SK-N-SH (cell line): Measurements from ENCODE around the gene POU3F3. TPM values are rescaled to one million over a fixed set of nuclear protein-coding genes. Genes with fewer than 3 reads are reported as not detected.
A peak's percentile ranks its signal among the peaks of the same experiment; 100 is the strongest.

Source experiments
- CTCF ChIA-PET: fragments of 300-600, 350-600 bp; formaldehyde crosslinking; extraction: SDS; loops from one replicate; lab custom pipeline; 2021; lab: Yijun Ruan, JAX
- POLR2A ChIA-PET: fragments of 350-600 bp; sonication (Branson Sonifier 250); formaldehyde crosslinking; extraction: SDS; loops from one replicate; lab custom pipeline; 2020; ENCODE audit warnings: antibody characterized with exemption, inconsistent platforms; lab: Yijun Ruan, JAX
- DNase-seq: peaks from one replicate; pipeline ENCODE4 v3.0.0; 2012
- H2AFZ ChIP-seq: fragments of 200-600 bp; sonication (generic); 2 replicates; pipeline ENCODE4 v1.8.1; 2016; ENCODE audit warnings: antibody characterized with exemption, mild to moderate bottlenecking, low read depth
- H3F3A ChIP-seq: fragments of 200-600 bp; sonication (generic); replicated peaks from 2 replicates; pipeline ENCODE3; 2016; ENCODE audit warnings: antibody characterized with exemption, mild to moderate bottlenecking; ENCODE audit not compliant: insufficient read depth
- H3K27ac ChIP-seq, 2 experiments: fragments of 200-500 bp in 1 of 2; fragments of 200-600 bp in 1 of 2; sonication (Bioruptor generic) in 1 of 2; sonication (generic), shearing (Covaris generic) in 1 of 2; 2 replicates each; pipeline versions ENCODE4 v1.5.1 to v1.6.1; 2014 to 2016; ENCODE audit warnings: low read depth in 2 of 2, inconsistent platforms in 1 of 2, low read length in 1 of 2, mild to moderate bottlenecking in 1 of 2, mixed read lengths in 1 of 2
- H3K27me3 ChIP-seq: fragments of 200-600 bp; sonication (generic), shearing (Covaris generic); 2 replicates; pipeline ENCODE4 v1.6.1; 2016; ENCODE audit warnings: mixed run types; ENCODE audit not compliant: insufficient read depth
- H3K36me3 ChIP-seq, 2 experiments: fragments of 200-500 bp in 1 of 2; fragments of 200-600 bp in 1 of 2; sonication (Bioruptor generic) in 1 of 2; sonication (generic) in 1 of 2; replicated peaks in 1 of 2; 2 replicates each; pipeline versions ENCODE3 to v1.5.1; 2014 to 2016; ENCODE audit warnings: low read length in 1 of 2, mild to moderate bottlenecking in 1 of 2; ENCODE audit not compliant: insufficient read depth in 2 of 2, control insufficient read depth in 1 of 2
- H3K4me1 ChIP-seq, 2 experiments: fragments of 200-500 bp in 1 of 2; fragments of 200-600 bp in 1 of 2; sonication (Bioruptor generic) in 1 of 2; sonication (generic), shearing (Covaris generic) in 1 of 2; 2 replicates each; pipeline versions ENCODE4 v1.5.1 to v1.6.1; 2014 to 2016; ENCODE audit warnings: low read depth in 1 of 2, low read length in 1 of 2, mixed run types in 1 of 2; ENCODE audit not compliant: insufficient read depth in 2 of 2, control insufficient read depth in 1 of 2
- H3K4me2 ChIP-seq: fragments of 200-600 bp; sonication (generic), shearing (Covaris generic); 2 replicates; pipeline ENCODE4 v1.6.1; 2017; ENCODE audit warnings: mixed run types
- H3K4me3 ChIP-seq, 2 experiments: fragments of 200-500 bp in 1 of 2; fragments of 200-600 bp in 1 of 2; sonication (Bioruptor generic) in 1 of 2; sonication (generic), shearing (Covaris generic) in 1 of 2; 2 replicates each; pipeline versions ENCODE4 v1.5.1 to v1.8.1; 2014 to 2016; ENCODE audit warnings: low read depth in 2 of 2, inconsistent platforms in 1 of 2, low read length in 1 of 2, mild to moderate bottlenecking in 1 of 2, mixed read lengths in 1 of 2, moderate library complexity in 1 of 2
- H3K79me2 ChIP-seq: fragments of 200-600 bp; sonication (generic); 2 replicates; pipeline ENCODE4 v1.8.1; 2017; ENCODE audit warnings: mild to moderate bottlenecking; ENCODE audit not compliant: insufficient read depth
- H3K9ac ChIP-seq: fragments of 200-600 bp; sonication (generic); 2 replicates; pipeline ENCODE4 v1.6.1; 2017; ENCODE audit warnings: mixed run types
- H3K9me2 ChIP-seq: fragments of 200-600 bp; sonication (generic); 2 replicates; pipeline ENCODE4 v1.6.1; 2017; ENCODE audit warnings: mixed run types
- H3K9me3 ChIP-seq: fragments of 200-600 bp; sonication (generic); 2 replicates; pipeline ENCODE4 v1.6.1; 2017; ENCODE audit warnings: mixed run types, mild to moderate bottlenecking, moderate library complexity
- H4K20me1 ChIP-seq: fragments of 200-600 bp; sonication (generic); 2 replicates; pipeline ENCODE4 v1.6.1; 2017; ENCODE audit warnings: mild to moderate bottlenecking, mixed run types; ENCODE audit not compliant: insufficient read depth
- ELF1 ChIP-seq: IDR thresholded peaks from 2 replicates; pipeline ENCODE4 v1.4.0; 2012
- FOSL2 ChIP-seq: IDR thresholded peaks from 2 replicates; pipeline ENCODE4 v1.4.0; 2012; ENCODE audit warnings: low read depth, mild to moderate bottlenecking, moderate library complexity, borderline replicate concordance
- FOXJ3 ChIP-seq: sonication (generic); formaldehyde crosslinking; IDR thresholded peaks from 2 replicates; pipeline ENCODE4 v1.5.1; 2020; ENCODE audit warnings: mild to moderate bottlenecking, missing genetic modification reagents
- GATA2 ChIP-seq: sonication (generic); formaldehyde crosslinking; IDR thresholded peaks from 2 replicates; pipeline ENCODE4 v1.5.0; 2020; ENCODE audit warnings: mild to moderate bottlenecking, missing genetic modification reagents
- IRF3 ChIP-seq: fragments of 150-350 bp; IDR thresholded peaks from 2 replicates; pipeline ENCODE4 v1.6.1; 2016; ENCODE audit warnings: mild to moderate bottlenecking, low read depth, low read length
- MEF2A ChIP-seq: IDR thresholded peaks from 2 replicates; pipeline ENCODE4 v1.4.0; 2012; ENCODE audit warnings: low read depth, borderline replicate concordance
- MXI1 ChIP-seq: IDR thresholded peaks from 2 replicates; pipeline ENCODE4 v1.6.1; 2012; ENCODE audit warnings: mild to moderate bottlenecking, low read depth, low read length, improper control_type of control experiment
- NRF1 ChIP-seq: IDR thresholded peaks from 2 replicates; pipeline ENCODE4 v1.6.1; 2012; ENCODE audit warnings: low read depth, mild to moderate bottlenecking, low read length
- PBX3 ChIP-seq: IDR thresholded peaks from 2 replicates; pipeline ENCODE4; 2012
- RAD21 ChIP-seq: IDR thresholded peaks from 2 replicates; pipeline ENCODE4 v1.6.1; 2012; ENCODE audit warnings: mild to moderate bottlenecking, low read length
- REST ChIP-seq: IDR thresholded peaks from 2 replicates; pipeline ENCODE4 v1.6.1; 2012; ENCODE audit warnings: mild to moderate bottlenecking, low read depth, low read length, moderate library complexity
- RFX5 ChIP-seq: IDR thresholded peaks from 2 replicates; pipeline ENCODE4 v1.6.1; 2012; ENCODE audit warnings: mild to moderate bottlenecking, improper control_type of control experiment, low read length
- RXRA ChIP-seq: IDR thresholded peaks from 2 replicates; pipeline ENCODE4 v1.4.0; 2012; ENCODE audit warnings: low read depth, mild to moderate bottlenecking, borderline replicate concordance
- SMC3 ChIP-seq: IDR thresholded peaks from 2 replicates; pipeline ENCODE4 v1.6.1; 2012; ENCODE audit warnings: low read depth, low read length, improper control_type of control experiment
- TAF1 ChIP-seq: IDR thresholded peaks from 2 replicates; pipeline ENCODE4 v1.6.1; 2012; ENCODE audit warnings: low read depth, mild to moderate bottlenecking, low read length, moderate library complexity, borderline replicate concordance
- TCF12 ChIP-seq: IDR thresholded peaks from 2 replicates; pipeline ENCODE4 v1.4.0; 2012
- USF1 ChIP-seq: IDR thresholded peaks from 2 replicates; pipeline ENCODE4 v1.4.0; 2012; ENCODE audit warnings: low read depth, borderline replicate concordance
- USF2 ChIP-seq: fragments of 150-350 bp; IDR thresholded peaks from 2 replicates; pipeline ENCODE4 v1.6.1; 2017; ENCODE audit warnings: antibody characterized with exemption, low read length, low read depth, borderline replicate concordance
- YY1 ChIP-seq: IDR thresholded peaks from 2 replicates; pipeline ENCODE4 v1.4.0; 2012; ENCODE audit warnings: low read depth, mild to moderate bottlenecking
- WGBS: methylation state at CpG from one replicate; pipeline ENCODE4 v1.1.6; 2017; ENCODE audit warnings: low lambda C conversion rate; 5-methylcytosine and 5-hydroxymethylcytosine counted together
- polyA plus RNA-seq, 3 experiments: library from polyadenylated mRNA; depleted of rRNA; stranded (reverse); fragments of >200 nt; gene quantifications; 2 replicates each; pipeline ENCODE4 v1.2.3, GENCODE V29; 2012

The POU3F3 gene
- polyA plus RNA-seq, 1 of the 3 experiments (the other 2 are of a cell fraction): not detected

GRCh38 chr2:104844807-104845551 lies 8.9 kb upstream of the POU3F3 start:
- H4K20me1 ChIP-seq: no peaks in the 10 kb centered on the region
- H3K36me3 ChIP-seq: no peaks in the 10 kb centered on the region
- WGBS: 23% methylated on average over 12 of the region's 56 CpGs
- H3K9ac ChIP-seq: no peak overlapping the region
- H3K9me2 ChIP-seq: no peaks in the 10 kb centered on the region
- TF ChIP-seq TAF1: no peak
- H3K79me2 ChIP-seq: no peaks in the 10 kb centered on the region
- no peaks in the 10 kb centered on the region for H3F3A ChIP-seq
- no peaks in the 10 kb centered on the region for H3K9me3 ChIP-seq
- H3K4me1 ChIP-seq: peaks cover 0 to 3% of the 10 kb centered on the region in 2 experiments; a peak in 1 of 4 replicates
- ChIA-PET POLR2A (no interaction called here), CTCF (interaction anchor here (0.6 kb wide), 1 partner anchor 9 kb away, joined by 3 read pairs; no protein-coding TSS in a partner anchor)
- peak; percentile 71 for DNase-seq
- H3K4me3 ChIP-seq: no peak overlapping the region; a peak in 1 of 4 replicates
- H2AFZ ChIP-seq: no peak overlapping the region
- peaks cover 31% of the 10 kb centered on the region for H3K27me3 ChIP-seq
- no peak overlapping the region for H3K4me2 ChIP-seq
- H3K27ac ChIP-seq: no peak overlapping the region

GRCh38 chr2:104845552-104845931 lies 8.4 kb upstream of the POU3F3 start:
- no peak overlapping the region for H3K4me2 ChIP-seq

More at GRCh38 chr2:104845552-104845931, 8.4 kb upstream of the POU3F3 start:
- Histone ChIP-seq H3K4me3 (no peak overlapping the region), H3K4me1 (peaks cover 0 to 3% of the 10 kb centered on the region in 2 experiments; a peak in 1 of 4 replicates), H4K20me1 (no peaks in the 10 kb centered on the region), H3K9me3 (no peaks in the 10 kb centered on the region), H3K79me2 (no peaks in the 10 kb centered on the region), H3K9ac (no peak overlapping the region), H3F3A (no peaks in the 10 kb centered on the region), H3K36me3 (no peaks in the 10 kb centered on the region), H2AFZ (no peak overlapping the region), H3K9me2 (no peaks in the 10 kb centered on the region), H3K27me3 (peaks cover 37% of the 10 kb centered on the region), H3K27ac (no peak overlapping the region)
- TF ChIP-seq GATA2 (CRISPR knock-in tag): no peak
- no peak for TF ChIP-seq RFX5
- TF ChIP-seq USF2: no peak
- TF ChIP-seq RXRA: no peak
- TF ChIP-seq PBX3: no peak
- TF ChIP-seq USF1: no peak
- no peak for TF ChIP-seq FOSL2
- TF ChIP-seq TAF1: no peak
- no peak for TF ChIP-seq MXI1
- TF ChIP-seq MEF2A: no peak
- no peak for TF ChIP-seq SMC3
- TF ChIP-seq TCF12: no peak
- TF ChIP-seq RAD21: no peak
- no peak for TF ChIP-seq FOXJ3
- no peak for TF ChIP-seq NRF1
- TF ChIP-seq IRF3: no peak
- TF ChIP-seq ELF1: no peak
- no peak for TF ChIP-seq YY1
- TF ChIP-seq REST: no peak
- ChIA-PET CTCF (interaction anchor here (5.0 kb wide), 1 partner anchor 887 kb away, joined by 60 read pairs; no protein-coding TSS in a partner anchor), POLR2A (no interaction called here)
- 53% methylated on average over 13 of the region's 13 CpGs for WGBS
- DNase-seq: no peak
